ENCODE data around the gene USP34. TPM values are rescaled to one million over a fixed set of nuclear protein-coding genes. Genes with fewer than 3 reads are reported as not detected.
"Not testable (repeated sequence)": the region's sequence is repeated elsewhere in the genome, so short reads cannot be mapped to it uniquely, and the experiment has no call there.

USP34 gene
- total RNA-seq, 1 donor from 2014 or later = 176 TPM

DNA sequence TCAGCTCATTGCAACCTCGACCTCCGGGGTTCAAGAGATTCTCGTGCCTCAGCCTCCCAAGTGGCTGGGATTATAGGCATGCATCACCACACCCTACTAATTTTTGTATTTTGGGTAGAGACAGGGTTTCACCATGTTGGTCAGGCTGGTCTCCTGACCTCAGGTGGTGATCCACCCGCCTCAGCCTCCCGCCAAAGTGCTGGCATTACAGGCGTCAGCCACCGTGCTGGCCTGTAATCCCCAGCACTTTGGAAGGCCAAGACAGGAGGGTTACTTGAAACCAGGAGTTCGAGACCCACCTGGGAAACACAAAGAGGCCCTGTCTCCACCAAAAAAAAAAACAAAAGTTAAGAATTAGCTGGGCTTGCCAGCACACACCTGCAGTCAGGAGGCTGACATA is 18.5 kb downstream of the USP34 start:
- ChIA-PET CTCF (no interaction called here), POLR2A (interaction anchor here (0.6 kb wide), 1 partner anchor 133 kb away, joined by 4 read pairs; no protein-coding TSS in a partner anchor)
- Mint-ChIP-seq H3K27me3 (no peaks in the 10 kb centered on the region), H3K27ac (no peak overlapping the region), H3K4me1 (peaks cover 65% of the 10 kb centered on the region), H3K9me3 (no peaks in the 10 kb centered on the region), H3K4me3 (no peak overlapping the region), H3K36me3 (ENCODE audit: low read depth) (peaks cover 21% of the 10 kb centered on the region)
- intact Hi-C loops (cut with micrococcal nuclease) = no loop called here
- no peak for TF ChIP-seq CTCF (IDR thresholded peaks at IDR 0.05)
- DNase-seq (no peak), ATAC-seq (ENCODE audit: low read depth) (no peak)

GRCh38 chr2:61451178-61451577 is 19.7 kb downstream of the USP34 start:
- no peak for DNase-seq
- Mint-ChIP-seq H3K9me3 (no peaks in the 10 kb centered on the region), H3K36me3 (ENCODE audit: low read depth) (peaks cover 20% of the 10 kb centered on the region), H3K4me1 (peaks cover 65% of the 10 kb centered on the region), H3K4me3 (no peak overlapping the region), H3K27ac (no peak overlapping the region), H3K27me3 (no peaks in the 10 kb centered on the region)
- ATAC-seq (ENCODE audit: low read depth) = no peak
- intact Hi-C loops (cut with micrococcal nuclease) = no loop called here
- no peak for TF ChIP-seq CTCF (IDR thresholded peaks at IDR 0.05)
- CTCF ChIA-PET = no interaction called here
- POLR2A ChIA-PET = interaction anchor here (0.7 to 2.1 kb wide), 2 partner anchors 12 to 29 kb away, joined by 3 to 12 read pairs; no protein-coding TSS in a partner anchor

- ChIA-PET CTCF (no interaction called here), POLR2A (interaction anchor here (0.6 to 2.1 kb wide), 3 partner anchors 10 to 20 kb away, joined by 3 to 12 read pairs (median 5); no protein-coding TSS in a partner anchor)
- Mint-ChIP-seq H3K9me3 (no peaks in the 10 kb centered on the region), H3K27ac (peak overlapping the region; percentile 9), H3K4me1 (peaks cover 56% of the 10 kb centered on the region), H3K27me3 (no peaks in the 10 kb centered on the region), H3K4me3 (no peak overlapping the region), H3K36me3 (ENCODE audit: low read depth) (peaks cover 15% of the 10 kb centered on the region)
- no peak for TF ChIP-seq CTCF (IDR thresholded peaks at IDR 0.05)
- intact Hi-C loops (cut with micrococcal nuclease) = no loop called here
- peak; percentile 76 for ATAC-seq (ENCODE audit: low read depth)
- no peak for DNase-seq
Measured at GRCh38 chr2:61450144-61450543, 20.7 kb downstream of the USP34 start.

DNA sequence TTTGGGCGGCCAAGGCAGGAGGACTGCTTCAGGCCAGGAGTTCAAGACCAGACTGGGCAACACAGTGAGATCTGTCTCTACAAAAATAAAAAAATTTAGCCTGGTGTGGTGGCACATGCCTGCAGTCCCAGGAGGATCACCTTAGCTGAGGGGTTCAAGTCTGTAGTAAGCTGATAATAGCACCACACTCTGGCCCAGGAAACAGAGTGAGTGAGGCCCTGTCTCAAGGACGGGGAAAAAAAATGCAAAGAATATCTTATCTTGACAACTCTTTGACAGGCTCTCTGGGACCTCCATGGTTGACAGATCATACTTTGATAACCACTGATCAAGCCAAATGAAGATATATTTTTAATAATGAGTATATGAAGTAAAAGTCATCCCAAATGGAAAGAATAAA is 22.7 kb downstream of the USP34 start:
- ChIA-PET POLR2A (no interaction called here), CTCF (interaction anchor here (1.2 kb wide), 1 partner anchor 22 kb away, joined by 3 read pairs; no protein-coding TSS in a partner anchor)
- intact Hi-C loops (cut with micrococcal nuclease) = no loop called here
- Mint-ChIP-seq H3K36me3 (ENCODE audit: low read depth) (peaks cover 25% of the 10 kb centered on the region), H3K9me3 (peaks cover 3% of the 10 kb centered on the region), H3K4me1 (peaks cover 62% of the 10 kb centered on the region), H3K27me3 (no peaks in the 10 kb centered on the region), H3K27ac (peak overlapping the region; percentile 30), H3K4me3 (no peak overlapping the region)
- ATAC-seq (ENCODE audit: low read depth) (no peak), DNase-seq (no peak)
- no peak for TF ChIP-seq CTCF (IDR thresholded peaks at IDR 0.05)

- H3K9me3 Mint-ChIP-seq; CTCF ChIA-PET; H3K4me3 Mint-ChIP-seq; H3K27me3 Mint-ChIP-seq; DNase-seq; intact Hi-C loops (cut with micrococcal nuclease); ATAC-seq (ENCODE audit: low read depth): not testable (repeated sequence)
- POLR2A ChIA-PET = interaction anchor here (1.7 kb wide), 1 partner anchor 21 kb away, joined by 6 read pairs; no protein-coding TSS in a partner anchor
- Mint-ChIP-seq H3K27ac (peak overlapping the region; percentile 30), H3K4me1 (peaks cover 71% of the 10 kb centered on the region), H3K36me3 (ENCODE audit: low read depth) (peaks cover 24% of the 10 kb centered on the region)
Measured at GRCh38 chr2:61446971-61447370, 23.9 kb downstream of the USP34 start.
